ENCODE data around the gene NT5DC4. TPM values are rescaled to one million over a fixed set of nuclear protein-coding genes. Genes with fewer than 3 reads are reported as not detected.
A peak's percentile ranks its signal among the peaks of the same experiment; 100 is the strongest.
"Not testable (repeated sequence)": the region's sequence is repeated elsewhere in the genome, so short reads cannot be mapped to it uniquely, and the experiment has no call there.

Gene NT5DC4
- total RNA-seq, 1 donor from 2014 or later, result not detected

DNA sequence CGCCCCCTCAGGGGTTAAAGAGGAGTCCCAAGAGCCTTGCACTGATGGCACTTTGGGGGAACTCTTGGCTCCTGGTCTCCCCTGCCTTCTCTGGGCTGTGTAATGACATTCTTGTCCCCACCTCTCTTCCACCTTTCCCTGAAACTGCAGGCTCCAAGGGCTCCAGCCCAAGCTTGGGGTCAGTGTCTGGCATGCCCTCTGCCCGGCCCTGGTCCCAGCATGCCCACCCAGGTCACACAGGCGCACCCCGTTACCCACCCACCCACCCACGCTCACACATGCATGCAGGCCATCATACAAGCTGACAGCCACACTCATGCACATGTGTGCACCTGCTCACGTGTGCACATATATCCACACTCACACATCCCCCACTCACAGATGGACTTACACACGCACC, 6.9 kb upstream of the NT5DC4 start:
- TF ChIP-seq, protein P1, sequence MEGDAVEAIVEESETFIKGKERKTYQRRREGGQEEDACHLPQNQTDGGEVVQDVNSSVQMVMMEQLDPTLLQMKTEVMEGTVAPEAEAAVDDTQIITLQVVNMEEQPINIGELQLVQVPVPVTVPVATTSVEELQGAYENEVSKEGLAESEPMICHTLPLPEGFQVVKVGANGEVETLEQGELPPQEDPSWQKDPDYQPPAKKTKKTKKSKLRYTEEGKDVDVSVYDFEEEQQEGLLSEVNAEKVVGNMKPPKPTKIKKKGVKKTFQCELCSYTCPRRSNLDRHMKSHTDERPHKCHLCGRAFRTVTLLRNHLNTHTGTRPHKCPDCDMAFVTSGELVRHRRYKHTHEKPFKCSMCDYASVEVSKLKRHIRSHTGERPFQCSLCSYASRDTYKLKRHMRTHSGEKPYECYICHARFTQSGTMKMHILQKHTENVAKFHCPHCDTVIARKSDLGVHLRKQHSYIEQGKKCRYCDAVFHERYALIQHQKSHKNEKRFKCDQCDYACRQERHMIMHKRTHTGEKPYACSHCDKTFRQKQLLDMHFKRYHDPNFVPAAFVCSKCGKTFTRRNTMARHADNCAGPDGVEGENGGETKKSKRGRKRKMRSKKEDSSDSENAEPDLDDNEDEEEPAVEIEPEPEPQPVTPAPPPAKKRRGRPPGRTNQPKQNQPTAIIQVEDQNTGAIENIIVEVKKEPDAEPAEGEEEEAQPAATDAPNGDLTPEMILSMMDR (IDR thresholded peaks at IDR 0.05; ENCODE audit: insufficient read depth, low read length, severe bottlenecking), result no peak
- H3K36me3 ChIP-seq (ENCODE audit: control insufficient read depth, insufficient read depth, low read length), result no peaks in the 10 kb centered on the region
- DNase-seq (ENCODE audit: low read depth) (no peak), FAIRE-seq (no peak)
- no peak overlapping the region for H3K4me3 ChIP-seq (ENCODE audit: low read depth, low read length)
- peaks cover 3% of the 10 kb centered on the region for H3K27me3 ChIP-seq (ENCODE audit: control insufficient read depth, insufficient read depth, low read length)

DNA sequence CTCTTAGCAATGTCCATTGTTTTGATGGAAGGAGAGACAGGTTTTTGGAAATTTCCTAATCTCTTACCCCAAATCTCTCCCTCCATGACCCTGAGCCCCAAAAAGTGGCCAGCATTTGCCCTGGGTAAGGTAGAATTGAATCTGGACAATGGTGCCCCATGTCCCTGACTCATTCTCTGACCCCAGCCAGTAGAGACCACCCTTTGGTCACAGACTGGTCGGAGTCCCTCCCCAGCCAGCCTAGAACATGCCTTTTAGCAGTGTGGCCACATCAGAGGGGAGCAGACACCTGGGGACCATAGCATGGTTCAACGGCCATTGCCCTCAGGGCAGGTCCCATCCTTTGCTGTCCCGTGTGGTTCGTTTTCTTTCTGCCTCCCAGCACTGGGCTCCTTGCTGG, 6.5 kb upstream of the NT5DC4 start:
- peaks cover 3% of the 10 kb centered on the region for H3K27me3 ChIP-seq (ENCODE audit: control insufficient read depth, insufficient read depth, low read length)
- no peak for FAIRE-seq

DNA sequence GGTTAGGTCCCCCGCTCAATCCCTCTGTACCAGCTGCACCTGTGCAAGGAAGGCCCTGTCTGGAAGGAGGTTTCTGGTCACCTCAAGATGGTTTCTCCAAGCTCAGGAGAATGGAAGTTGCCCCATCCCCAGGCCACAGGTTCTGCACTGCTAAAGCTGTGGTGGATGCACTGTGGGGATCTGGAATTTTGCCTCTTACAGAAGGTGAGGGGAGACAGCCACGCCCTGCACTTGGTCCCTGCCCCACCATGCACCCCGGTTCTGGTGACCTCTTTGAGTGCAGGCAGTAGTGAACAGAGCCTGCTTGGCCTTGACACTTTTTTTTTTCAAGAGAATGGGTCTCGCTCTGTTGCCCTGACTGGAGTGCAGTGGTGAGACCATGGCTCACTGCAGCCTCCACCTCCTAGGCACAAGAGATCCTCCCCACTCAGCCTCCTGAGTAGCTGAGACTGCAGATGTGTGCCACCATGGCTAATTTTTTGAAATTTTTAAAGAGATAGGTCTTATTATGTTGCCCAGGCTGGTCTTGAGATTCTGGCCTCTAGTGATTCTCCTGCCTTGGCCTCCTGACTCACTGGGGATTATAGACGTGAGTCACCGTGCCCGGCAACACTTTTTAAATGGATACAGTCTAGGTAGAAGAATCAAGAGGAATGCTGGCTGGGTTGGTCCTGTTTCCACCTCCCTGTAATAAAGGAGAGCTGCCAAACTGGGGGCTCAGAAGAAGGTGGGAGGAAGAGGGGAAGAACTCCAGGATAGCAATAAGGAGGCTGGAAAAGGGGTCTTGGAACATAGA, 5.8 kb upstream of the NT5DC4 start:
- TF ChIP-seq, protein P1 (IDR thresholded peaks at IDR 0.05; ENCODE audit: insufficient read depth, low read length, severe bottlenecking), result no peak
- FAIRE-seq, result no peak
- DNase-seq (ENCODE audit: low read depth), result peak; percentile 83
- Histone ChIP-seq H3K36me3 (ENCODE audit: control insufficient read depth, insufficient read depth, low read length) (no peaks in the 10 kb centered on the region), H3K4me3 (ENCODE audit: low read depth, low read length) (no peak overlapping the region), H3K27me3 (ENCODE audit: control insufficient read depth, insufficient read depth, low read length) (peaks cover 3% of the 10 kb centered on the region)

More for the DNA sequence above, 6.5 kb upstream of the NT5DC4 start:
- Histone ChIP-seq H3K4me3 (ENCODE audit: low read depth, low read length) (no peak overlapping the region), H3K36me3 (ENCODE audit: control insufficient read depth, insufficient read depth, low read length) (no peaks in the 10 kb centered on the region)
- TF ChIP-seq, protein P1 (IDR thresholded peaks at IDR 0.05; ENCODE audit: insufficient read depth, low read length, severe bottlenecking), result no peak
- DNase-seq (ENCODE audit: low read depth), result no peak

DNA sequence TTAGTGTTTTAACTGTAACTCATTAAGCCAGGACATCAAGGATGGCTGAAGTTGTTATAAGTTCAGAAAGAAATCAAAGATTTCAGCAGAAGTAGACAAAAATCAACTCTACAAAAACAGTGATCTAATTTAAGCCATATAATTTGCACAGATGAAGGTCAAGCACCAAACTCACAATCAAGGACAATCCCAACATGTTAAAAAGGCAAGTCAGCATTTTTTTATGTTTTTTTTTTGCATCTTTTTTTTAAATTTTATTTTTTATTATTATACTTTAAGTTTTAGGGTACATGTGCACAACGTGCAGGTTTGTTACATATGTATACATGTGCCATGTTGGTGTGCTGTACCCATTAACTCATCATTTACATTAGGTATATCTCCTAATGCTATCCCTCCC, 4.7 kb upstream of the NT5DC4 start:
- FAIRE-seq; H3K27me3 ChIP-seq (ENCODE audit: control insufficient read depth, insufficient read depth, low read length); DNase-seq (ENCODE audit: low read depth); H3K4me3 ChIP-seq (ENCODE audit: low read depth, low read length); H3K36me3 ChIP-seq (ENCODE audit: control insufficient read depth, insufficient read depth, low read length): not testable (repeated sequence)

DNA sequence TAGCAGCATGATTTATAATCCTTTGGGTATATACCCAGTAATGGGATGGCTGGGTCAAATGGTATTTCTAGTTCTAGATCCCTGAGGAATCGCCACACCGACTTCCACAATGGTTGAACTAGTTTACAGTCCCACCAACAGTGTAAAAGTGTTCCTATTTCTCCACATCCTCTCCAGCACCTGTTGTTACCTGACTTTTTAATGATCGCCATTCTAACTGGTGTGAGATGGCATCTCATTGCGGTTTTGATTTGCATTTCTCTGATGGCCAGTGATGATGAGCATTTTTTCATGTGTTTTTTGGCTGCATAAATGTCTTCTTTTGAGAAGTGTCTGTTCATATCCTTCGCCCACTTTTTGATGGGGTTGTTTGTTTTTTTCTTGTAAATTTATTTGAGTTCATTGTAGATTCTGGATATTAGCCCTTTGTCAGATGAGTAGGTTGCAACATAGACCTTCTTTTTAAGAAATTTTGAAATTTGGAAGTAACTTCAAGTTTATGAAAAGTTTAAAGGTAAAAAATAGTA, 3.9 kb upstream of the NT5DC4 start:
- not testable (repeated sequence) for H3K27me3 ChIP-seq (ENCODE audit: control insufficient read depth, insufficient read depth, low read length); FAIRE-seq; DNase-seq (ENCODE audit: low read depth); H3K4me3 ChIP-seq (ENCODE audit: low read depth, low read length); H3K36me3 ChIP-seq (ENCODE audit: control insufficient read depth, insufficient read depth, low read length)

DNA sequence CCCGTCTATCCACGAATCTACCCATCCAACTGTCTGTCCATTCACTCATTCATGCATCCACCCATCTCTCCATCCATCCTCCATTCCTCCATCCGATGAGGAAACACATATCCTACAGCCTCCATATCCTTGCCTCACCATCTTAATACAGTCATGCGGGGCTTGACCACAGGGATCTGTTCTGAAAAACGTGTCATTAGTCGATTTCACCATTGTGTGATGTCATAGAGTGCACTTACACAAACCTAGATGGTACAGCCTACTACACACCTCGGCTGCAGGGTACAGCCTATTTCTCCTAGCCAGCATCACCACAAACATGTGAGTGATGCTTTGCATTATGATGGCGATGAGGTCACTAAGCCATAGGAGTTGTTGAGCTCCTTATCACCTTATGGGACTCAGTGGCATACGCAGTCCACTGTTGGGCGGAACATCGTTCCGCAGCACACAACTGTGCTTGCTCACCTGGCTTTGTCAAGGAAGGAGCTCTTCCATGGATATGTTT, 1.9 kb upstream of the NT5DC4 start:
- Histone ChIP-seq H3K4me3 (ENCODE audit: low read depth, low read length) (no peak overlapping the region), H3K36me3 (ENCODE audit: control insufficient read depth, insufficient read depth, low read length) (no peaks in the 10 kb centered on the region), H3K27me3 (ENCODE audit: control insufficient read depth, insufficient read depth, low read length) (no peaks in the 10 kb centered on the region)
- TF ChIP-seq, protein P1 (IDR thresholded peaks at IDR 0.05; ENCODE audit: insufficient read depth, low read length, severe bottlenecking), result no peak
- FAIRE-seq (no peak), DNase-seq (ENCODE audit: low read depth) (no peak)

All from bronchial epithelial cell (primary cell).